Measurements from ENCODE around the gene UBE2N.
A peak's percentile ranks its signal among the peaks of the same experiment; 100 is the strongest.

Gene UBE2N

GRCh38 chr12:93426412-93426805 is 15.3 kb downstream of the UBE2N start:
- no peaks in the 10 kb centered on the region for H3K9me3 ChIP-seq (replicated peaks; ENCODE audit: insufficient read depth, low read length)
- peaks cover 52% of the 10 kb centered on the region; the same call in 1 of the 2 replicates for H4K20me1 ChIP-seq (ENCODE audit: insufficient read depth, low read length)
- 0 out of 2 replicates have a peak overlapping the region, but pooled peaks have one; percentile 25 for H3K4me3 ChIP-seq (ENCODE audit: low read length)
- H3K27ac ChIP-seq (ENCODE audit: low read length) = peak overlapping the region; percentile 30; the same call in 1 of the 2 replicates
- peak overlapping the region; percentile 66 for H3K4me2 ChIP-seq (ENCODE audit: low read depth, low read length)
- DNase-seq = no peak
- TF ChIP-seq EZH2phosphoT487 (IDR thresholded peaks at IDR 0.05; ENCODE audit: low read length) (no peak), EZH2 (optimal IDR thresholded peaks at IDR 0.05; ENCODE audit: low read depth, low read length) (no peak), CTCF (IDR thresholded peaks at IDR 0.05; ENCODE audit: low read length) (no peak)
- H3K9ac ChIP-seq (ENCODE audit: low read length) = 0 out of 2 replicates have a peak overlapping the region, but pooled peaks have one; percentile 12
- H3K27me3 ChIP-seq (replicated peaks; ENCODE audit: insufficient read depth, low read length) = no peaks in the 10 kb centered on the region
- no peaks in the 10 kb centered on the region for H3K36me3 ChIP-seq (replicated peaks; ENCODE audit: insufficient read depth, low read length)
- peaks cover 100% of the 10 kb centered on the region for H3K79me2 ChIP-seq (ENCODE audit: low read length)
- H3K9me2 ChIP-seq (replicated peaks; ENCODE audit: insufficient read depth, low read length) = no peaks in the 10 kb centered on the region
- peaks cover 19% of the 10 kb centered on the region for H3F3A ChIP-seq (ENCODE audit: insufficient read depth, low read length)
- H2AFZ ChIP-seq (ENCODE audit: low read length) = no peak overlapping the region
- peaks cover 32% of the 10 kb centered on the region for H3K4me1 ChIP-seq (ENCODE audit: low read length)

- Histone ChIP-seq H3K4me1 (ENCODE audit: low read length) (peaks cover 31% of the 10 kb centered on the region), H3K4me3 (ENCODE audit: low read length) (peak overlapping the region; percentile 25), H3F3A (ENCODE audit: insufficient read depth, low read length) (peaks cover 19% of the 10 kb centered on the region), H4K20me1 (ENCODE audit: insufficient read depth, low read length) (peaks cover 48% of the 10 kb centered on the region; the same call in 1 of the 2 replicates), H3K9me2 (replicated peaks; ENCODE audit: insufficient read depth, low read length) (no peaks in the 10 kb centered on the region), H3K4me2 (ENCODE audit: low read depth, low read length) (peak overlapping the region; percentile 66), H3K9ac (ENCODE audit: low read length) (0 out of 2 replicates have a peak overlapping the region, but pooled peaks have one; percentile 12), H3K36me3 (replicated peaks; ENCODE audit: insufficient read depth, low read length) (no peaks in the 10 kb centered on the region), H3K9me3 (replicated peaks; ENCODE audit: insufficient read depth, low read length) (no peaks in the 10 kb centered on the region), H3K27me3 (replicated peaks; ENCODE audit: insufficient read depth, low read length) (no peaks in the 10 kb centered on the region), H3K79me2 (ENCODE audit: low read length) (peaks cover 98% of the 10 kb centered on the region), H2AFZ (ENCODE audit: low read length) (no peak overlapping the region), H3K27ac (ENCODE audit: low read length) (peak overlapping the region; percentile 30; the same call in 1 of the 2 replicates)
- no peak for TF ChIP-seq EZH2phosphoT487 (IDR thresholded peaks at IDR 0.05; ENCODE audit: low read length)
- no peak for TF ChIP-seq CTCF (IDR thresholded peaks at IDR 0.05; ENCODE audit: low read length)
- no peak for TF ChIP-seq EZH2 (optimal IDR thresholded peaks at IDR 0.05; ENCODE audit: low read depth, low read length)
- no peak for DNase-seq
Observed at GRCh38 chr12:93425736-93426411, 15.9 kb downstream of the UBE2N start.

- H3K79me2 ChIP-seq (ENCODE audit: low read length) = peaks cover 98% of the 10 kb centered on the region
- H3K36me3 ChIP-seq (replicated peaks; ENCODE audit: insufficient read depth, low read length) = no peaks in the 10 kb centered on the region
- TF ChIP-seq EZH2phosphoT487 (IDR thresholded peaks at IDR 0.05; ENCODE audit: low read length) (no peak), EZH2 (optimal IDR thresholded peaks at IDR 0.05; ENCODE audit: low read depth, low read length) (no peak), CTCF (IDR thresholded peaks at IDR 0.05; ENCODE audit: low read length) (no peak)
- H3K9me3 ChIP-seq (replicated peaks; ENCODE audit: insufficient read depth, low read length) = no peaks in the 10 kb centered on the region
- H3K4me1 ChIP-seq (ENCODE audit: low read length) = peaks cover 42% of the 10 kb centered on the region
- no peak overlapping the region for H3K4me3 ChIP-seq (ENCODE audit: low read length)
- no peaks in the 10 kb centered on the region for H3K9me2 ChIP-seq (replicated peaks; ENCODE audit: insufficient read depth, low read length)
- no peak overlapping the region for H2AFZ ChIP-seq (ENCODE audit: low read length)
- H3K27me3 ChIP-seq (replicated peaks; ENCODE audit: insufficient read depth, low read length) = no peaks in the 10 kb centered on the region
- H4K20me1 ChIP-seq (ENCODE audit: insufficient read depth, low read length) = peaks cover 51% of the 10 kb centered on the region; the same call in 1 of the 2 replicates
- DNase-seq = no peak
- H3K9ac ChIP-seq (ENCODE audit: low read length) = no peak overlapping the region
- peaks cover 23% of the 10 kb centered on the region for H3F3A ChIP-seq (ENCODE audit: insufficient read depth, low read length)
- no peak overlapping the region for H3K27ac ChIP-seq (ENCODE audit: low read length)
- no peak overlapping the region for H3K4me2 ChIP-seq (ENCODE audit: low read depth, low read length)
Observed at GRCh38 chr12:93422050-93422449, 19.7 kb downstream of the UBE2N start.
